SHP77 (cell line): ENCODE results near the gene MTR.

ENCODE experiments used
- DNase-seq, 2 experiments: peaks; one replicate each; lab custom pipeline; 2025; lab: John Stamatoyannopoulos, UW

The MTR gene

DNA sequence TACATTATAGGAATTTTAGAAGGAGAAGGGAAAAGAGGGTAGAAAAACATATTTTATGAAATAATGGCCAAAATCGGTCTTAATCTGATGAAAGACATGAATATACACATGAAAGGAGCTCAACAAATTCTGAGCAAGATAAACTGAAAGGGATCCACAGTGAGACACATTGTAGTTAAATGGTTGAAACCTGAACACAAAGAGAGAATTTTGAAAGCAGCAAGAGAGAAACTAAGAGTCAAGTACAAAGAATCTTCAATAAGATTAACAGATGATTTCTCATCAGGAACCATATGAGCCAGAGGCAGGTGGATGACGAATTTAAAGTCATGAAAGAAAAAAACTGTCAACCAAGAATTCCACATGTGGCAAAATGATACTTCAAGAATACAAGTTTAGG, 15.8 kb upstream of the MTR start:
- no peak for DNase-seq

DNA sequence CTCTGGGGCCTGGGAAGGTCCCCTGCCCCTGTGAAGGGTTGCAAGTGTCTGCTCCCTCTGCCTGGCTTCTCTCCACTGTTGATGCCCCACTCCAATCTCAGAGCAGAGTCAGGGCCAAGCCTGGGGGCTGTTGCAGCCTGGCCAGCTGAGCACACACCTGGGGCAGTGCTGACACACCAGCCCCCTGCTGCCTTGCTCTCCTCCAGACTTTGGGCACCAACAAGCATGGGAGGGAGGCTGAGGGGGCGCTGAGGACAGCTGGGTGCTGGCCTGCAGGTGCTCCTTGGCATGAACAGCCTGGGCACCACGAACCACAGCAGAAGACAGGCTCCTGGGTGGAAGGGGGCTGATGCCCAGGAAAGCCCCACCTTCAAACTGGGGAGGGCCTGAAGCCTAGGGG, 9.6 kb upstream of the MTR start:
- DNase-seq: no peak

DNA sequence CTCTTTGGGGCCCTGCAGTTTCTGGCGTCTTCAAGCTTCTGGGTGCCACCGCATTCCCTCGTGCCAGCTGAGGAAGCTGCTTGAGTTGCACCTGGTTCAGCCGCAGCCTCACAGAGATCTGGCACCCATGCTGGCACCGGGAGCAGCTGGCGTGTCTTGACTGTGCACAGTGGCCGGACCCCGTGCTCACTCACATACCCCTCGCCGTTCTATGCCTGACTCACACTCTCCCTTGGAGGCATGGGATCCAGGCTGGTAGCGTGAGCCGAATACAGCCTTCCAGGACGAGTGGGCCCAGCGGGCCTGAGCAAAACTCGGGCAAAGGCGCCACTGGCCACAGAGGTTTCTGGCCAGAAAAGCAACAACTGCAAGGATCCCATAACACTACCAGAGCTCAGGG, 8.6 kb upstream of the MTR start:
- peak in 1 of 2 experiments; percentile 16 for DNase-seq

DNA sequence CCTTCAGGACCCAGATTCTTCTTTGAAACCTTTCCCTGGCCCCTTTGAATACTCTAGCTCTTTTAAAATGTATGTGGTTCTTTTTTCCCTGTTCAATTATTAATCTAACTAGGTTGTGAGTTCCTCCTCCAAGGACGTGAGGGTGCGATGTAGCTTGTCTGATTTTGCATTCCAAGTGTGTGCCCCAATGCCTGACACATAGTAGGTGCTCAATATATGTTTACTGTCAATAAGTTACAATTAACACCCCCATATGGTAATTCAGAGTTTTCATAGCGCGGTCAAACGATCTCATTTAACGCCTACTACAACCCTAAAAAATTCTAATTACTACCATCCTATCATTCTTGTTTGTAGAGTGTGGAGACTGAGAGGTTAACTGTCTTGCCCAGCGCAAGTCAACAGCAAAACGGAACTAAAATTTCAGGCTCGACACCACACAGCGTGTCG, 482 bp upstream of the MTR start:
- DNase-seq: no peak

DNA sequence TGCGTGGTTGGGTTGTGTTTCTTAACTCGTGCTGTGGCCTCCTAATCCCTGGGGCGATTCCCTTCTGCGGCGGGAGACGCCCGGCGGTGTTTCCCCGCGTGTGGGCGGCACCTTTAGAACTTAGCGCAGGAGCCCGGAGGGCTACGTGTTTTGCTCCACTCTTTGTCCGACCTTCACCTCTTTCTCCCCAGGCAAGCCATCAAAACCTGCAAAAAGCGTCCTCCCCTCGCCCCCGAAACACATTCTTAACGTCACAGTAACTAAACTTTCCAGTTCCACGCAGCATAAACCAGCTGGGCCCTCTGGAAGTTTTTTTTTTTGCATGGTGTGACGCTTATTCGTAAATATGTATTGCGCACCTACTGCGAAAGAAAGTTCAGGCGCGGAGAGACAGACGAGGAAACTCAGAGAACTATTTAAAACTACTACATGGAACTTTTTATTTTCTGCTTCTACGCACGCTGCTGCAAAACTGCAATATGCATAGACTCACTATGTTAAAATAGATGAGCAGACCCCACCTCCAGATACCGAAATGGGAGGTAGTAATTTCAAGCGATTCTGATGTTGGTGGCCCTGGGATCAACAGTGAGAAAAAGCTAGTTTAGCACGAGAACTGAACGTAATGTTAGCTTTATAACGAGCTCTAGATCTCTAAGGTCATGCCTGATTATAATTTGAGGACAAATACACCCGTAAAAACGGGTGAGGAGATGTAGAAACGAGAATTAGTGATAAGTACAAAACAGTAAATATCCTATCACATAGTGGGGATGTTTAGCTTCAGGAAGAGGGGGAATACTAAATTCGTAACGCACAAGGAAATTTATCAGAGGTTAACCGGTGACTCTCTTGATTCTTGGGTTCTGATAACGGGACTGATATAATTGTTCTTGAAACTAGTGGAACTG, 920 bp downstream of the MTR start:
- DNase-seq: no peak

DNA sequence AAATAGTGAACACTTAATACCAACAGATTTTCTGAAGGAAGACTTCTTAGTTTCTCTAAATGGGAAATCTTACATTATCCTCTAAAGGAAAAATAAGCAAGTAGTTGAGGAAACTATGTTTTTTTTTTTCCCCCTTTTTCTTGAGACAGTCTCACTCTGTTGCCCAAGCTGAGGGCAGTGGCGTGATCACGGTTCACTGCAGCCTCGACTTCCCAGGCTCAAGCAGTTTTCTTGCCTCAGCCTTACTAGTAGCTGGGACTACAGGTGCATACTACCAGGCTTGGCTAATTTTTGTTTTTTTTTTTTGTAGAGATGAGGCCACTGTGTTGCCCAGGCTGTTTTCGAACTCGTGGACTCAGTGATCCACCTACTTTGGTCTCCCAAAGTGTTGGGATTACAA, 3.9 kb downstream of the MTR start:
- DNase-seq: no peak

DNA sequence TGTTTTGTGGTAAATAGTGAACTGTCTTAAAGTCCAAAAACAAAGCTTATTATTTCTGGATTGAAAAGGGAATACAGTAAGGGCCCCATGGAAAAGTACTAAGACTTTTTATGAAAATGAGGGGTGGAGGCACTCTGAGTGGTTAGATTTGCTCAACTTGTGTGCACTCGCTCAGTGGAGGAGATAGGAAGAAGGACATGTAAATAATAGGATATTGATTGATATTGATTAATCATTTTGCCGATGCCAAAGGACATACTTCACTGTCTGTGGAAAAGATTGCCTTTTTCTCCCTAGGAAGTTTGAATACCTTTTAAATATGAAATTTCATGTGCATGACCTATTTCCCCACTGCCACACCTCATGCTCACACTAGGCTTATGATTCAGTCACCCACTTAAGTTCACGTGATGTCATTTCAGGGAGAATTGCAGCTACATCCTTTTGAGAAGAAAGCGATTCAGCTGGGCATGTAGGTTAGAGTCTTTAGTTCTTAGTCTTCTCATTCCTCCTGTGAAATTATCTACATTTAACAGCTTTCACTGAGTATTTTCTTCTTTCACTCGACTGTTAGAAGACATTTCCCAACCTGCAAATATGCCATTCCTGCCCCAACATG, 5.0 kb downstream of the MTR start:
- no peak for DNase-seq

DNA sequence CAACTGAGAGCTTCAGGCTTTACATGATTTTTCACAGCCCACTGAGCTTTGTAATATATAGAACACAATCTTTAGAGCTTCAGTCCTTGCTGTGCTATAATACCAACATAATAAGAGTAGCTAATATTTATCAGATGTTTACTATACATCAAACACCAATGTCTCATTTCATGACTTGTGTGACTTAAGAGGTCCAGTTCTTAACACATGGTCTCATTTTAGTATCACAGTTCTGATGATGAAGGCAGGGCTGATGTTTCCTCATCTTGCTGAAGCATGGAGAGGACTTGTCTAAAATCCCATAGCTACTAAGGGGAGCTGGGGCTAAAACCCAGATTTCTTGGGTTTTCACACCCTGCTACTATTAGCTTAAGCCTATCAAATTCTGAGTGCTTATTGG, 5.5 kb downstream of the MTR start:
- DNase-seq: no peak

DNA sequence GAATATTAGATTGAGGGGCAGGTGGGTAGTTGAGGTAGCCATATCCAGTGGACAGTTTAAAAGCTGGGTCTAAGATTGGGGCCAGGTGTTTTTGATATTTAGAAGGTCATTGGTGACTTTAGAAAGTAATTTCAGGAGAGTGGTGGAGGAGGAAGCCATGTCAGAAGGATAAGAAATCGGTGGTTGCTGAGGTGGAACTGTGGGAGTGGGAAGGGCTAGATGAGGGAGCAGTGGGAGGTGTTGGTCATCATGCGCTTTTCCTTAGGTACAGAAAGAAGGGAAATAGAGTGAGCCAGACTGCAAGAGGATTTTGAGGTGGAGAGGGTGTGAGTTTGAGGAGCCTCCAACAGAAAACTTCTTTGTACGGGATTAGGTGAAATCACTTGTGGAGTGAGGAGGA, 7.2 kb downstream of the MTR start:
- DNase-seq: no peak

- DNase-seq: no peak
These were observed 11.5 kb downstream of the MTR start for GRCh38 chr1:236806634-236807033.

DNA sequence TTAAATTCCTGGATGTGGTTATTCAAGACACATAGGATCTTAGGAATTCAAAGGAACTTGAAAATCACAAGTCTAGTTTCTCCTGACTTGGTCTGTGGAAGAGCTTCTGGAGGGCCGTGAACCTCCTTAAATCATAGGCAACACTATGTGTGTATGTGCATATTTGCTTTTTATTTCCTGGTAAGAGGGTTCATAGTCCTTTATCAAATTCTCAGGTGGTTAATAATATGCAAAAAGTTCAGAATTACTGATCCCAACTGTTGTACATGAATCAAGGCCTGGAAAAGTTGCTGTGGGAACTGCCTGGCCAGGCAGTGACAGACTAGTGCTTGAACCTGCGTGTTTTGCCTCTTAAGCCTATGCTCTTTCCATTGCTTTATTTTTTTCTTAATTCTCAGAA, 12.9 kb downstream of the MTR start:
- DNase-seq: no peak

- DNase-seq: no peak
These were observed 13.6 kb downstream of the MTR start for GRCh38 chr1:236808564-236809130.

GRCh38 chr1:236809148-236809547, 14.1 kb downstream of the MTR start:
- no peak for DNase-seq

- no peak for DNase-seq
These were observed 14.9 kb downstream of the MTR start for GRCh38 chr1:236810018-236810417.

DNA sequence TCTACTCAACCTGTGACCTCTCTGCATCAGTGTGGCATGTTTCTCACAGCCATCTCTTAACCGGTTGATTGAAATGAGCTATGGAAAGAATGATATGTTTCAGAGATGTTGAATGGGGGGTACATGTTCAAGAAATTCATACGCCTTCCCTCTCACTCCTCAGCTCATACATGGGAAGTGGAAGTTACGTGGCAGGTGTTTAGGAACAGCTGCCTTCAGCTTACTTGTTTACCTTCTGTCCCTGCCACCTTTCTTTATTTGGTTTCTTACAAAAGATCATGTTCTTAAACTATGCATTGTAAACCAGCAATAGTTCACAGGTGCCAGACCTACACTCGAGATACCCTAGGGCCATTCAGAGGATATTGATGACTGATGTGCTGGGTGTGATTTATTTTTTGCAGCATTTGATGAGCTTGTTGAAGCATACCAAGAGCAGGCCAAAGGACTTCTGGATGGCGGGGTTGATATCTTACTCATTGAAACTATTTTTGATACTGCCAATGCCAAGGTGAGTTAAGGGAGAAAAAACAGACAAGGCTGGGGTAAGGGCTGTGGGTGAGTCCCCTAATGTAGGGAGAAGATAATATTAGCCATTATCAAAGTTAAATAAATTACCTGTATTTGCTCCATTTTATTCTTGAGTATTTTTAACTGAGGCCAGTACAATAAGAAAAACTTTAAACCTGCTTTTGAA, 17.4 kb downstream of the MTR start:
- no peak for DNase-seq

- DNase-seq: no peak
These were observed 20.8 kb downstream of the MTR start for GRCh38 chr1:236815941-236816340.

GRCh38 chr1:236819856-236820255, 24.8 kb downstream of the MTR start:
- DNase-seq: no peak

GRCh38 chr1:236821091-236821627, 26.1 kb downstream of the MTR start:
- DNase-seq: no peak

- DNase-seq: no peak
These were observed 28.5 kb downstream of the MTR start for GRCh38 chr1:236823559-236823958.

- no peak for DNase-seq
These were observed 34.0 kb downstream of the MTR start for GRCh38 chr1:236829085-236829484.

DNA sequence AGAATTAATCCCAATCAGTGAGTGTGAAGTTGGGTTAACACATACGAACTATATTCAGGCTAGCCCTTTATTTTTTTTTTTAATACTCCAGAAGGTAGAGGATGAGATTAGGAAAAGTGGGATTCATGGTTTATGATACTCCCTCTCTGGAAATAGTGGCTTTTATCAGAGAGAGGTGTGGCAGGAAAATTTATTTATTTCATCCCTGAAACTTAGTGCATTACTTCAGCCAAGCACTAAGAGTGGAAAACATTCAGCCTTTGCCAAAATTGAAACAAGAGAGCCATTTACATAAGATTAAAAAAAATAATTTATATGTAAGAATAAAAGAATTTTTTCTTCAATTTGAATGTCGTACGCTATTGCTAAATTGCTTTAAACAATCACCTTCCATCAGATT, 35.0 kb downstream of the MTR start:
- DNase-seq: no peak

DNA sequence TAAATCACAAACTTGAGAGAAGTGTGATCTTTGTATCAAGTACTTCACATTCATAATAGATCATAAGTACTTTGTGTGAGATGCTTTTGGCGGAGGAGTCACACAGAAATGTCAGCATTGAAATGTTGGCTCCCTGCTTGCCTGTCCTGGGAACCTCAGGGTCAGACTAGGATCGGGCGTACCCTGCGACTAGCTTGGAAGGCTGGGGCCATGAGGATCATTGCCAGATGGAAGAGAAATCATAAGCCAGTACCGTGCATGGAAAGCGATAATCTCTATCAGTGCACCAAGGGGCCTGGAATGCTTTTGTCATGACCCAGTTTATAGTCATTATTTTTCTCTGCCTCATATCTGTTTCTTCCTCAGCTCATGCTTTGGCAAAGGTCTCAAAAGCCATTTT, 35.5 kb downstream of the MTR start:
- no peak for DNase-seq
